SW 1271 (cell line): ENCODE data around the gene MUC21.

Experiments
- DNase-seq, 2 experiments: peaks; one replicate each; lab custom pipeline; 2025; lab: John Stamatoyannopoulos, UW

MUC21 gene

GRCh38 chr6:30983439-30983838 is at the start of gene MUC21:
Gene MUC21 (plus strand): TSS chr6:30983718. CDS start chr6:30983959, 241 bp downstream.
- no peak for DNase-seq

GRCh38 chr6:30935018-30935417 is 48.5 kb upstream of the MUC21 start:
- no peak for DNase-seq

- no peak for DNase-seq
Measured at GRCh38 chr6:30937265-30937664, 46.3 kb upstream of the MUC21 start.

- no peak for DNase-seq
Measured at GRCh38 chr6:30938730-30939129, 44.8 kb upstream of the MUC21 start.

DNA sequence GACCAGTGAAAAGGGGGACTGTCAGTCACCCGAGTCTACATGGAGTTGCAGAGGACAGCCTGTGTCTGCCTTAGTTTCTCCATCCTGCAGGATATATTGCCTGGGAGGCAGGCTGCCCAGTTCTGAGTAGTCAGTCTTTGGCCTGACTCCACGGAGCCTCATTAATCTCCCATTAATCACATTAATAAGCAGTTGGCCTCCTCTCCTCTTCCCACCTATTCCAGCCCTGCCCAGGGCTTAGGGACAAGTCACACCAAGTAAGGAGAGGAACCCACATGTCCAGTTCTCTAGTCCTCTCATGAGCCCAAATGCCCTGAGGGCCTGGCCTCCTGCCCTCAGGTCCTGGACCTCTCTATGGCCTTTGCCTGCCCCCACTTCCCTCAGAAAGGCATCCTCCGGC is 44.0 kb upstream of the MUC21 start:
- DNase-seq: no peak

- DNase-seq: no peak
Measured at GRCh38 chr6:30940361-30940986, 43.0 kb upstream of the MUC21 start, which contains the start of gene MUCL3. Gene MUCL3 (plus strand): TSS chr6:30940973. CDS start chr6:30941000, 27 bp downstream.

GRCh38 chr6:30942338-30943060 is 41.0 kb upstream of the MUC21 start:
- DNase-seq: peak; percentile 51 to 87

GRCh38 chr6:30944051-30944450 is 39.5 kb upstream of the MUC21 start:
- DNase-seq: no peak

DNA sequence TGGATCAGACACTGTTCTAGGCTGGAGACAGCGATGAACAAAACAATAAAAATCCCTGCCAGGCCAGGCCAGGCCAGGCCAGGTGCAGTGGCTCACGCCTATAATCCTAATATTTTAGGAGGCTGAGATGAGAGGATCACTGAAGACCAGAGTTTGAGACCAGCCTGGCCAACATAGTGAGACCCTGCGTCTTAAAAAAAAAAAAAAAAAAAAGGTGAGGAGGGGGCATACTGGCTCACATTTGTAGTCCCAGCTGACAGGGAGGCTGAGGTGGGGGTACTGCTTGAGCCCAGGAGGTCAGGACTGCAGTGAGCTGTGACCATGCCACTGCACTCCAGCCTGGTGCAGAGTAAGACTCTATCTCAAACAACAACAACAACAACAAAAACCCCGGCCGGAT is 38.2 kb upstream of the MUC21 start:
- DNase-seq: no peak

DNA sequence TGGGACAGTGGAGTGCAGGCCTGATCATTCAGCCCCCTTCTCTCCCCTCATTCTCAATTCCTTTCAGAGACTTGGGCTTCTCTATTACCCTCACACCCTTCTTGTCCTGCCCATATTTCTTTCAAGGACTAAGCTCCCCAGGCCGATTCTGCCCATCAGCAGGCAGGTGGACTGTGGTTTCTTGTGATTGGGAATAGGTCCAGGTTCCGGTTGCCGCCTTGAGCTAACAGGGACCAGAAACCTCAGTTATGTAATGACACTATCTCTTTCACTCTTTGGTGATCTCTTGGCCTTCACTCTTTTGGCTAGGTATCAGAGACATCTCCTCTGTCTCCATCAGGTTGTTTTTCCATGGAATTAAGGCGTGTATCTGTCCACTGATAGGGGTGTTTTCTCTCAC is 36.3 kb upstream of the MUC21 start:
- DNase-seq: no peak

DNA sequence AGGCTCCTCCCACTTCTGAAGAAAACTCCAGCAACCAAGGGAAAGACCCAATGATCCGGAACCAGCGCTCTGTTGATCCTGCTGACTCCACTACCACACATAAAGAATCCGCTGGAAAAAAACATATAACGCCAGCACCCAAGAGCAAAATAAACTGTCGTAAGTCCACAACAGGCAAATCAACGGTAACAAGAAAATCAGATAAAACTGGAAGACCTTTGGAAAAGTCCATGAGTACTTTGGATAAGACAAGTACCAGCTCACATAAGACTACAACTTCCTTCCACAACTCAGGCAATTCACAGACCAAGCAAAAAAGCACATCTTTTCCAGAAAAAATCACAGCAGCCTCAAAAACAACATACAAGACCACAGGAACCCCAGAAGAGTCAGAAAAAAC is 34.7 kb upstream of the MUC21 start:
- DNase-seq: no peak

DNA sequence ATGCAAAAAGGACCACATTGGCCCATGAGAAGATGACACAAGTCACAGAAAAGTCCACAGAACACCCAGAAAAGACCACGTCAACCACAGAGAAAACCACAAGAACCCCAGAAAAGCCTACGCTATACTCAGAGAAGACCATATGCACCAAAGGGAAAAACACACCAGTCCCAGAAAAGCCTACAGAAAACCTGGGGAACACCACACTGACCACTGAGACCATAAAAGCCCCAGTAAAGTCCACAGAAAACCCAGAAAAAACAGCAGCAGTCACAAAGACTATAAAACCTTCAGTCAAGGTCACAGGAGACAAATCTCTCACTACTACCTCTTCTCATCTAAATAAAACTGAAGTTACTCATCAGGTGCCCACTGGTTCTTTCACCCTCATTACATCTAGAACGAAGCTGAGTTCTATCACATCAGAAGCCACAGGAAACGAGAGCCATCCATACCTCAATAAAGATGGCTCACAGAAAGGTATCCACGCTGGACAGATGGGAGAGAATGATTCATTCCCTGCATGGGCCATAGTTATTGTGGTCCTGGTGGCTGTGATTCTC is 31.5 kb upstream of the MUC21 start:
- DNase-seq: no peak

DNA sequence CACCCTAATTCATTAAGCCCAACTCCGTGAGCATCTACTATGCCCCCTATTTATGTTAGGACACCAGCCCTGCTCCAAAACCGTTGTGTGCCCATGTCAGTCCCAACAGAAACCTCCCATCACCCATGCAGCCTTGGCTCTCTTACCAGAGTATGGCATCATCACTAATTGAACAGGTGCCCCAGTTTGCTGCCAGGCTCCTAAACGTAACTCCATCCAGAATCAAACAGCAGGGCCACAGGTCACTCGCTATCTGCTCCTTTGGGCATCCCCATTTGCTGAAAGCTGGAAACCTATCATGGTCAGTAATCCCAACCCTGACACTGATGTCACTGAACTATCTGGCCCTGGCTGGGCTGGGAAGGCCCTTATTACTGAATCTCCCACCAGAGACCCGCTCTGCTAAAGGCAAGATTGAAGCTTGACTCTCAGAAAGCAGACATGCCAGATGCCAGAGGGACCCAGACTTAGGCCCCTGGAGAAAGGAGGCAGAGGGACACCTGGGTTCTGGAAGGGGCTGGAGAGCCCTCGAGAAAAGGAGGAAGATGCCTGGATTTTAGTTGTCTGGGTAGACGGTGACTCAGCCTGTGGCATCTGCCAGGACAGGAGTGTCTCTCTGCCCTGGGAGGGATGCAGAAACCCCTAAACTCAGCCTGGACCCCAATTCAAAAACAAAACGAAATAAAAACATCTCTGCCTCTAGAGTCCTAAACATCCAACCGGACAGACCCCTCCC is 28.7 kb upstream of the MUC21 start:
- DNase-seq: no peak

GRCh38 chr6:30955367-30956042 is 28.0 kb upstream of the MUC21 start:
- no peak for DNase-seq

GRCh38 chr6:30957716-30958115 is 25.8 kb upstream of the MUC21 start:
- no peak for DNase-seq

DNA sequence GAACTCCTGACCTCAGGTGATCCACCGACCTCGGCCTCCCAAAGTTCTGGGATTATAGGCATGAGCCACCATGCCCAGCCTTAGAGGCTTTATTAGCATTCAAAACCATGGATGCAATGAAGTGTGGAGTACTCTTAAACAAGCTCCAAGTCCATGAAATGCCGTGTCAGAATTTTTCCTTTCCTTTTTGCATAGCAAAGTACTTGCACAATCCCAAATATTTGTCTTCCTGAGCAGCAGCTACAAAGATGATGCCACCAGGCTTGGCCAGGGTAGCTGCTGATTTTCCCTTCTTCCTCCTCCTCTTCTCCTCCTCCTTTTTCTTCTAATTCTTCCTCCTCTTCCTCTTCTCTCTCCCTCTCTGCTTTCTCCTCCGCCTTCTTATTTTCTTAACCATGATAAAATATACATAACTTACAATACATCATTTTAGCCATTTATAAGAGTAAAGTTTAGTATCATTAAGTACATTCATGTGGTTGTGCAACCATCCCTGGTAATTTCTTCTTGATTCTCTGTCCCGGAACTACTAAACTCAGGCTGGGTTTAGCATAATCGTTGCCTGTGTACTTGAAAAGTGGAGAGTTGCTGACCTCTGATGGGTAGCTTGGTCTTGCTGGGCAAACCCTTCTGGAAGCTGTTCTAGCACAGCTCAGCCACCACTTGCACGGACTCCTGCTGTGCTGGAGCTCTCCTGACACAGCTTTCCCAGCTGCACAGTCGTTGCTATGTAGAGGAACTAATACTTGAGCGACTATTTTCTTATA is 22.4 kb upstream of the MUC21 start:
- no peak for DNase-seq

DNA sequence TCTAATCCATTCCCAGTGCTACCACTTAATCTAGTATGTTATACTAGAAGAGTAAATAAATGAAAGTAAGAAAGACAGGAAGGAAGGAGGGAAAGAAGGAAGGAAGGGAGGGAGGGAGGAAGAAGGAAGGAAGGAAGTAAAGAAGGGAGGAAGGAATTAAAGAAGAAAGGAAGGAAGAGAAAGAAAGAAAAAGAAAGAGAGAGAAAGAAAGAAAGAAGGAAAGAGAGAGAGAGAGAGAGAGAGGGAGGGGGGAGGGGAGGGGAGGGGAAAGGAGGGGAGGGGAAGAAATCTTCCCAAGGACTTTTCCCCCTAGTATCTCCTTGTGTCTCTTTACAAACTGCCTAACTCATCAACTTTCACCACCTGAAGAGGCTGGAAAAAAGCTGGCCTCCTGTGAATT is 20.8 kb upstream of the MUC21 start:
- no peak for DNase-seq

DNA sequence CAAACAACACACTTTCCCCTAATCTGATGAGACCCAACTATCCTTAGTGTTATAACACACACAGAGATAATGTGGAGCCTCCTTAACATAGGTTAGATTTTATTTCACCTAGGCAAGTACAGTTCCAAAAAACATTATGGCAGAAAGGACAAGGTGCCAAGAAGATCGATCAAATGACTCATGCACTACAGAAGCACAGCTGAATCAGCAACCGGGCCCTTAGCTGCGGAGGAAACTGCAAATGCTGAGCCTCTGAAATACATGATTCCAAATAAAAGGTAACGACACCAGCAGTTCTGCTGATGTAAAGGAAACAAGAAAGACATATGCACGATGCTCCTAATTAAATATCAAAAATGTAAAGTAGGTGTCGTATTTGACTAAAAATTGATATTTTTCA is 19.9 kb upstream of the MUC21 start:
- no peak for DNase-seq

GRCh38 chr6:30964075-30964474 is 19.4 kb upstream of the MUC21 start:
- DNase-seq: no peak

DNA sequence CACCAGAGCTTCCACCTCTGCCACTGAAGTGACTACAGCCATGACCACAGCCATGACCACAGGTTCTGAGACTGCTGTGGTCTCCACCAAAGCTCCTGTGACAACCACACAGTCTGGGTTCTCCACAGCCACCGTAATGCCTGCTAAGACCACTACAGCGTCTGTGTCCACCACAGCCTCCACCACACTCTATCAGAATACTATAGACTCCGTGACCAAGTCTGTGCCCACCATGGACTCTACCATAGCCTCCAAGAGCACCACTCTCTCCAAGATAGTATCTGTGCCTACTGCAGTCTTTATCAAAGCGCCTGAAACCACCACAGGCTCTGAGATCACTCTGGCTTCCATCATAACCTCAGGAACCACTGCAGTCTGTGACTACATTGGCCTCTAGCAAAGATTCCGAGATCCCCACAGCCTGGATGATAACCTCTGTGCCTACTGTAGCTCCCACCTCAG is 18.3 kb upstream of the MUC21 start:
- no peak for DNase-seq

- DNase-seq: no peak
Measured at GRCh38 chr6:30966154-30966553, 17.4 kb upstream of the MUC21 start.
